ENCODE measurements around the gene SERAC1. TPM values are rescaled to one million over a fixed set of nuclear protein-coding genes. Genes with fewer than 3 reads are reported as not detected.
A peak's percentile ranks its signal among the peaks of the same experiment; 100 is the strongest.

The SERAC1 gene
- total RNA-seq, 4 donors from 2014 or later, result 14.9 to 17.6 (median 17.0) TPM

- 62 to 67% methylated on average over 14 of the region's 14 CpGs for WGBS, 2 donors
- peak; percentile 98 for DNase-seq
- no peak for TF ChIP-seq CTCF (IDR thresholded peaks at IDR 0.05)
- peak in 1 of 2 donors; percentile 1 for TF ChIP-seq POLR2A (IDR thresholded peaks at IDR 0.05)
- intact Hi-C loops (cut with DNase I), result no loop called here
- H3K9me3 ChIP-seq, result no peaks in the 10 kb centered on the region
- peaks cover 0 to 11% of the 10 kb centered on the region in 2 donors for H3K36me3 ChIP-seq
- H3K4me3 ChIP-seq (replicated peaks in 1 of 3), result no peak overlapping the region
- H3K27me3 ChIP-seq, result no peaks in the 10 kb centered on the region
- H3K27ac ChIP-seq, result peak overlapping the region; percentile 65 to 81 (median 74)
- H3K4me1 ChIP-seq, result peaks cover 13 to 37% of the 10 kb centered on the region in 2 donors
These were observed 98.9 kb downstream of the SERAC1 start for GRCh38 chr6:158068893-158069799.

- Histone ChIP-seq H3K36me3 (peaks cover 0 to 12% of the 10 kb centered on the region in 2 donors), H3K4me1 (peaks cover 13 to 37% of the 10 kb centered on the region in 2 donors), H3K27me3 (no peaks in the 10 kb centered on the region), H3K4me3 (replicated peaks in 1 of 3) (no peak overlapping the region), H3K9me3 (no peaks in the 10 kb centered on the region), H3K27ac (peak overlapping the region; percentile 65 to 81 (median 74))
- TF ChIP-seq POLR2A (IDR thresholded peaks at IDR 0.05) (peak in 1 of 2 donors; percentile 53), CTCF (IDR thresholded peaks at IDR 0.05) (no peak)
- WGBS, 2 donors, result 62 to 78% methylated on average over 10 of the region's 10 CpGs
- intact Hi-C loops (cut with DNase I), result no loop called here
- no peak for DNase-seq
These were observed 99.7 kb downstream of the SERAC1 start for GRCh38 chr6:158068156-158068892.

- peak overlapping the region; percentile 65 to 81 (median 74) for H3K27ac ChIP-seq
- intact Hi-C loops (cut with DNase I), result no loop called here
These were observed 100.5 kb downstream of the SERAC1 start for GRCh38 chr6:158067436-158068015.

GRCh38 chr6:158066136-158066781 lies 101.8 kb downstream of the SERAC1 start:
- Histone ChIP-seq H3K27me3 (no peaks in the 10 kb centered on the region), H3K27ac (no peak overlapping the region), H3K9me3 (no peaks in the 10 kb centered on the region), H3K4me1 (peaks cover 14 to 34% of the 10 kb centered on the region in 2 donors), H3K36me3 (peaks cover 0 to 12% of the 10 kb centered on the region in 2 donors), H3K4me3 (replicated peaks in 1 of 3) (no peak overlapping the region)
- TF ChIP-seq POLR2A (IDR thresholded peaks at IDR 0.05) (no peak), CTCF (IDR thresholded peaks at IDR 0.05) (no peak)
- intact Hi-C loops (cut with DNase I), result no loop called here
- 93% methylated on average over 23 of the region's 23 CpGs for WGBS, 2 donors
- DNase-seq, result no peak

More at GRCh38 chr6:158067436-158068015, 100.5 kb downstream of the SERAC1 start:
- TF ChIP-seq CTCF (IDR thresholded peaks at IDR 0.05), result no peak
- TF ChIP-seq POLR2A (IDR thresholded peaks at IDR 0.05), result no peak
- H3K4me3 ChIP-seq (replicated peaks in 1 of 3), result no peak overlapping the region
- no peaks in the 10 kb centered on the region for H3K27me3 ChIP-seq
- no peak for DNase-seq
- no peaks in the 10 kb centered on the region for H3K9me3 ChIP-seq
- 86 to 92% methylated on average over 9 to 10 of the region's 10 CpGs for WGBS, 2 donors
- peaks cover 0 to 12% of the 10 kb centered on the region in 2 donors for H3K36me3 ChIP-seq
- H3K4me1 ChIP-seq, result peaks cover 13 to 37% of the 10 kb centered on the region in 2 donors
